ENCODE results near the gene ARMC7. TPM values are rescaled to one million over a fixed set of nuclear protein-coding genes. Genes with fewer than 3 reads are reported as not detected.

ARMC7 gene
- total RNA-seq, 2 experiments from 2014 or later = 16.2 to 17.6 TPM

DNA sequence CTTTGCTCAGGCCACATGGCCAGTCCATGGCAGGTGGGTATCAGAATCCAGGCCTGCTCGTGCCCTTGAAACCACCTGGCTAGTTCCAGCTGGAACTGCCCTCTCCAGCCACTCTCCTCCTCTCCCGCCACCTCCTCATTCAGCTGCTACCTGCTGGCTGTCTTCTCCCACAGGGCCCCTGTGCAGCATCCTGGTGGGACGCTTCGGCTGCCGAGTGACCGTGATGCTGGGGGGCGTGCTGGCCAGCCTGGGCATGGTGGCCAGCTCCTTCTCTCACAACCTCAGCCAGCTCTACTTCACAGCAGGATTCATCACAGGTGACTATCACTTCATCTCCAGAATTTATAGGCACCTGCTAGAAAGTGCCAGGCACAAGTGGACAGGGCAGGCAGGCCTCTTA lies 11.9 kb upstream of the ARMC7 start:
- Mint-ChIP-seq H3K4me1 (peaks cover 2% of the 10 kb centered on the region), H3K36me3 (no peaks in the 10 kb centered on the region), H3K9me3 (no peaks in the 10 kb centered on the region), H3K4me3 (no peak overlapping the region), H3K27me3 (peaks cover 3% of the 10 kb centered on the region), H3K27ac (no peak overlapping the region)
- ATAC-seq (ENCODE audit: low read depth) = no peak
- DNase-seq = no peak
- POLR2A ChIA-PET = no interaction called here

DNA sequence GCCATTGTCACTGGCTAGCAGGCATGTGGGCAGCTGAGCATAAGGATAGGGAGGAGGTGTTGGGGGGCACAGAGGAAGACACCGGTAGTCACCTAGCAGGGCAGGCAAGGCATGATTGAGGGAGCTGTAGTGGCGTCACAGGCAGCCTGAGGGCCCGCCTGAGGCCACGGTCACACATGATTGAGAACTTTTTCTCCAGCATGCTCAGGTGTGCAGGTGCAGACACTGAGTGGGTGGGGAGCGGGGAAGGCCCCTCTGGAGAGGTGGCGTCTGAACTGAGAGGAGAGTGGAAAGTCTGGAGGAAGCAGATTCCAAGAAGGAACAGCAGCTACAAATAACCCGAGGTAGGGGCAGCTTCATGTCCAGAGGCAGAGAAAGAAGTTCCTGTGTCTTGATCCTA lies 10.9 kb upstream of the ARMC7 start:
- Mint-ChIP-seq H3K36me3 (no peaks in the 10 kb centered on the region), H3K9me3 (no peaks in the 10 kb centered on the region), H3K4me1 (peaks cover 2% of the 10 kb centered on the region), H3K27ac (no peak overlapping the region), H3K4me3 (no peak overlapping the region), H3K27me3 (peaks cover 3% of the 10 kb centered on the region)
- no peak for DNase-seq
- ATAC-seq (ENCODE audit: low read depth) = no peak
- POLR2A ChIA-PET = no interaction called here

DNA sequence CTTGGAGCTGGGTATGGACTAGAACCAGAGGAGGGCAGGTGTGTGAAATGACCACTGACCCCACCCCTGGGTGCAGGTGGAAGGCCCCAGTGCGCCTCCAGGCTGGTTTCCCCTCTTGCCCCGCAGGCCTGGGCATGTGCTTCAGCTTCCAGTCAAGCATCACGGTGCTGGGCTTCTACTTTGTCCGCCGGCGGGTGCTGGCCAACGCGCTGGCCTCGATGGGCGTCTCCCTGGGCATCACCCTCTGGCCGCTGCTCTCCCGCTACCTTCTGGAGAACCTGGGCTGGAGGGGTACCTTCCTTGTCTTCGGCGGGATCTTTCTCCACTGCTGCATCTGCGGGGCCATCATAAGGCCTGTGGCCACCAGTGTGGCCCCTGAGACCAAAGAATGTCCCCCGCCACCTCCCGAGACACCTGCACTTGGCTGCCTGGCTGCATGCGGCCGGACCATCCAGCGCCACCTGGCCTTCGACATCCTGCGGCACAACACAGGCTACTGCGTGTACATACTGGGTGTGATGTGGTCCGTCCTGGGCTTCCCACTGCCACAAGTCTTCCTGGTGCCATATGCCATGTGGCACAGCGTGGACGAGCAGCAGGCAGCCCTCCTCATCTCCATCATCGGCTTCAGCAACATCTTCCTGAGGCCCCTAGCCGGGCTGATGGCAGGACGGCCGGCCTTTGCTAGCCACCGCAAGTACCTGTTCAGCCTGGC lies 9.7 kb upstream of the ARMC7 start:
- no peak for DNase-seq
- ATAC-seq (ENCODE audit: low read depth) = no peak
- Mint-ChIP-seq H3K9me3 (no peaks in the 10 kb centered on the region), H3K27ac (no peak overlapping the region), H3K4me1 (peaks cover 2% of the 10 kb centered on the region), H3K36me3 (no peaks in the 10 kb centered on the region), H3K4me3 (no peak overlapping the region), H3K27me3 (peaks cover 3% of the 10 kb centered on the region)
- POLR2A ChIA-PET = interaction anchor here (1.7 kb wide), 1 partner anchor 14 kb away, joined by 5 read pairs; no protein-coding TSS in a partner anchor

DNA sequence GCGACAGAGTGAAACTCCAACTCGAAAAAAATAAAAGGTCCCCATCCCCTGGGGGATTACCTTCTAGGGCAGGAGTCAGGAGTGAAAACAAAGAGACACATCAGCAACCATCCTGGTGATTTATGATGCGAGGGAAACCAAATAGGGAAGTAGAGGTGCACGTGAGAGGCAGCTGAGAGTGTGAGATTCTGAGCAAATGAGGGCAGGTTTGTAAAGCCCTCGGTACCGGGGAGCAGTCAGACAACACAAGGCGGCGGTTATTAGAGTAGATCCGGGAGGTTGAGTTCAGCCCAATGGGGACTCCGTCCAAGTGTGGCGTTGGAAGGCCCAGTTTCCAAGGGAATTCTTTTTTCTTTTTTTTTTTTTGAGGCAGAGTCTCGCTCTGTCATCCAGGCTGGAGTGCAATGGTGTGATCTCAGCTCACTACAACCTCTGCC lies 7.4 kb upstream of the ARMC7 start:
- POLR2A ChIA-PET = interaction anchor here (1.2 kb wide), 1 partner anchor 29 kb away, joined by 5 read pairs; no protein-coding TSS in a partner anchor
- Mint-ChIP-seq H3K9me3 (no peaks in the 10 kb centered on the region), H3K36me3 (no peaks in the 10 kb centered on the region), H3K4me1 (peaks cover 6% of the 10 kb centered on the region), H3K4me3 (no peak overlapping the region), H3K27me3 (peaks cover 3% of the 10 kb centered on the region), H3K27ac (no peak overlapping the region)
- DNase-seq (no peak), ATAC-seq (ENCODE audit: low read depth) (no peak)

DNA sequence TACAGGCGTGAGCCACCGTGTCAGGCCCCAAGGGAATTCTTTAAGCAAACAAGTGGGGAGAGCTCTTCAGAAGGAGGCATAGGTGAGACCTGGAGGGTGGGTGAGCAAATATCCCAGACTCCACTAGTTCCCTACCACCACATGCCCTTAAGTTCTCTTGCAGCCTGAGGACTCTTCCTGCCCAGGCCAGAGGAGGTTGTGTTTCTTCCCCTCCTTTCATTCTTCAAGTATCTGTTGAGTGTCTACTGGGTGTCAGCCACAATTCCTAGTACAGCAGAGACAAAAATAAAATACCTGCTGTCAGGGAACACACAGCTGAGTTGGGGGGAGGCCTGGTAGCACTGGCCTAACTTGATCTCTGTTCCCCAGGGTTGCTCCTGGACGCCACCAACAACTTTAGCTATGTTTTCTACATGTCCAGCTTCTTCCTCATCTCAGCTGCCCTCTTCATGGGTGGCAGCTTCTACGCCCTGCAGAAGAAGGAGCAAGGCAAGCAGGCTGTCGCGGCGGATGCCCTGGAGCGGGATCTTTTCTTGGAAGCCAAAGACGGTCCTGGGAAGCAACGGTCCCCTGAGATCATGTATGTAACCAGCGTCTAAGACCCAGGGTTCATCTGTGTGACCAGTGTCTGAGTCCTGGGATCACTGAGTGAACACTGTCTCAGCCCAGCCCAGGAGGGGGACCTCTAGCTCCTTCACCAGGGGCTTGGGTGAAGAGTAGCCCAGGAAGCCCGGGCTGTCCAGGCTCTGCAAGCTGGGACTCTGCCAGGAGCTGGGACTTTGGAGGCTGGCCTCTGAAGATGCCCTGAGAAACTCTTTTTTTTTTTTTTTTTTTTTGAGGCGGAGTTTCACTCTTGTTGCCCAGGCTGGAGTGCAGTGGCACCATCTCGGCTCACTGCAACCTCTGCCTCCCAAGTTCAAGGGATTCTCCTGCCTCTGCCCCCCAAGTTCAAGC lies 5.9 kb upstream of the ARMC7 start:
- peak overlapping the region; percentile 48 for H3K27ac Mint-ChIP-seq
- POLR2A ChIA-PET = interaction anchor here (0.8 kb wide), 1 partner anchor 10 kb away, joined by 6 read pairs; no protein-coding TSS in a partner anchor
- H3K4me3 Mint-ChIP-seq = no peak overlapping the region
- H3K4me1 Mint-ChIP-seq = peaks cover 12% of the 10 kb centered on the region
- no peaks in the 10 kb centered on the region for H3K9me3 Mint-ChIP-seq
- no peak for ATAC-seq (ENCODE audit: low read depth)
- H3K36me3 Mint-ChIP-seq = no peaks in the 10 kb centered on the region
- peaks cover 3% of the 10 kb centered on the region for H3K27me3 Mint-ChIP-seq
- no peak for DNase-seq

DNA sequence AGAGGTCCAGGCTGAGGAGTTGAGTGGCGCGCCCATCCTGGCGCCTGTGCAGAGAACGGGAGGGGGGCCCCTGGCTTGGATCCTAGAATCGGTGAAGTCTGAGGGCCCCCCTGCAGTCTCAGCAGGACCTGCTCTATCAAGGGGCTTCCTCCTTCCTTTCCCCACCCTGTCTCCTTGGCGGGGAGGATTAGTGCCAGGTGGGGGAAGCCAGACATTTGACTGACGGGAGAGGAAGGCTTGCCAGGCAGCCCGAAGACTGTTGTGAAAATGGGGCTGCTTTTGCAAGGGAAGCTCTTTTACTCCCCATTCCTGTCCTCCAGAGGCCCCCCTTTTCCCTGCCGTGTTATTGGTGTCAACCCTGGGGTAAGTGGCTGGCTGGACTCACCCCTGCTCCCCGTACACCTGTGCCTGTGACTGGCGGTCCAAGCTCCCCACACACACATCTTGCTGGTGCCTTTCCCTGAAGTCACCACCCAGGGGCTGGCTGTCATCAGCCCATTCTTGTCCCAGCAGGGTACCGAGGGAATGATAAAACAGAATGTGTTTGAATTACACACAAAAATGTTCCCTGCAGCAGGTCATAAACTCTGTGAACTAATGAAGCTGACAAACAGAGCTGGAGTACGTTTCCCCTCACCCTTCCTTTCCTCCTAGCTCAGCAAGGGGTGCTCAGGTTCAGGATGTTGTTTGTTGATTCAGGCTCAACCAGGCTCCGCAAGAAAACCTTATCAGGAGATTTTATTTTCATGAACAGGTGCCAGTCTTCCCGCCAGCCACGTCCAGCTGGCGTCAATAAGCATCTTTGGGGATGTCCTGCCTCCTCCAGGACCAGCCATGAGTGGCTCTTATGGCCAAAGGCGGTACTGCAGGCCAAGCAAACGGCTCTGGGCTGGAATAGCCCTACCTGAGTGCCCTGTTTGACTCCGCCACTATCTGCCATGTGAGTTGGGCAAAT lies 4.4 kb upstream of the ARMC7 start:
- Mint-ChIP-seq H3K9me3 (no peaks in the 10 kb centered on the region), H3K4me3 (no peak overlapping the region), H3K27ac (no peak overlapping the region), H3K27me3 (peaks cover 3% of the 10 kb centered on the region), H3K36me3 (no peaks in the 10 kb centered on the region), H3K4me1 (peaks cover 16% of the 10 kb centered on the region)
- POLR2A ChIA-PET = no interaction called here
- DNase-seq = peak; percentile 45
- ATAC-seq (ENCODE audit: low read depth) = no peak

DNA sequence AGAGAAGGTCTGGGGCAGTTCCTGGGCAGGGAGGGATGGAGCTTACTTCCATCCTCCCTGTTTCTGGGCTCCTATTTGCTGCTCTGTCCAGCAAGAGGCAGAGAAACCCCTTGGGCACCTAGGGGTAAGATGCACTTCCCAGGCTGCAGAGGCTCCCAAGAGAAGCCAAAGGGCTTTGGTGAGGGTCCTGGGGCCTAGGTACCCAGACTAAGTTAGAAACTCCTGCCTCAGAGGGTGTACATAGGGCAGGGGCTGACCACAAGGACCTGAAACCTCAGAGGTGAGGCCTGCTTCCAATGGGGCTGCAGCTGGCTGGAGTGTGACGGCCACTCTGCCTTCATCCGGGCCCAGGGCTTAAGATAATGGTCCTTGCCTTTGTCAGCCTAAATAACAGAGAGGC lies 1.6 kb upstream of the ARMC7 start:
- Mint-ChIP-seq H3K9me3 (no peaks in the 10 kb centered on the region), H3K27me3 (no peaks in the 10 kb centered on the region), H3K4me1 (peaks cover 24% of the 10 kb centered on the region), H3K36me3 (peaks cover 9% of the 10 kb centered on the region), H3K4me3 (peak overlapping the region; percentile 52), H3K27ac (no peak overlapping the region)
- POLR2A ChIA-PET = no interaction called here
- DNase-seq (no peak), ATAC-seq (ENCODE audit: low read depth) (no peak)

DNA sequence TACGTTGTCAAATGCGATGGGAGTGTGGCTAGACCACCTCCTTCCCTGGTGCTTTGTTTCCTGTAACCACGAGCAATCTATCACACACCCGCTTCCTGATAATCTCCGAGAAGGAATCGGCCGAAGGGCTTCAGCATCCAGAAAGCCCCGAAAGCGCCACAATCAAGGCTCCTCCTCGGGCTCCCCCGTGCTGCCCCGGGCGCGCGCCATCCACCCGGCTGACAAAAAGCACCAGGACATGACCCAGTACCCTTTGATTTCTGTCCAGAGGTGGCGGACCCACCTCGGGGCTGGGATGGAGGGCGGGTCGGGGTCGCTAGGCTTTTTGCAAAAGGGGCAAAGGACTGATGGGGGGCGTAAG lies 743 bp upstream of the ARMC7 start:
- no peaks in the 10 kb centered on the region for H3K9me3 Mint-ChIP-seq
- H3K27me3 Mint-ChIP-seq = no peaks in the 10 kb centered on the region
- peak overlapping the region; percentile 61 for H3K27ac Mint-ChIP-seq
- peak; percentile 16 for ATAC-seq (ENCODE audit: low read depth)
- POLR2A ChIA-PET = interaction anchor here (0.7 to 7.1 kb wide), 14 partner anchors 18 to 162 kb away, joined by 3 to 45 read pairs (median 5); partner anchors contain the start of genes GGA3, HID1, JPT1 and MIF4GD
- peak overlapping the region; percentile 95 for H3K4me3 Mint-ChIP-seq
- DNase-seq = peak; percentile 56
- peaks cover 25% of the 10 kb centered on the region for H3K4me1 Mint-ChIP-seq
- peaks cover 10% of the 10 kb centered on the region for H3K36me3 Mint-ChIP-seq

DNA sequence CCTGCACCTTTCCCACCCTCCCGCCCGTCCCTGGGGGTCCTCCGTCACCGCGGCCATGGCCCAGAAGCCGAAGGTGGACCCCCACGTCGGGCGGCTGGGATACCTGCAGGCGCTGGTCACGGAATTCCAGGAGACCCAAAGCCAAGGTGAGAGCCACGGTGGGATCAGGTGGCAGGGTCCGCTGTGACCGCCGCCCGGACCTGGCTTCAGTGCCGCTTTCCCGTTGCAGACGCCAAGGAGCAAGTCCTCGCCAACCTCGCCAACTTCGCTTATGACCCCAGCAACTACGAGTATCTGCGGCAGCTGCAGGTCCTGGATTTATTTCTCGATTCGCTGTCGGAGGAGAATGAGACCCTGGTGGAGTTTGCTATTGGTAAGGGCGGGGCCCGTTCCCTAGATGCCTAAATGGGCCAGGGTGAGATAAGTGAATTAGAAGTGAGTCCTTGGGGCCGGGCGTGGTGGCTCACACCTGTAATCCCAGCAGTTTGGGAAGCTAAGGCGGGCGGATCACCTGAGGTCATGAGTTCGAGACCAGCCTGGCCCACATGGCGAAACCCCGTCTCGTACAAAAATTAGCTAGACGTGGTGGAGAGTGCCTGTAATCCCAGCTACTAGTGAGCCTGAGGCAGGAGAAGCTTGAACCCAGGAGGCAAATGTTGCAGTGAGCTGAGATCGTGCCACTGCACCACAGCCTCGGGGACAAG lies 617 bp downstream of the ARMC7 start:
- Mint-ChIP-seq H3K27me3 (no peaks in the 10 kb centered on the region), H3K9me3 (no peaks in the 10 kb centered on the region), H3K4me1 (peaks cover 33% of the 10 kb centered on the region), H3K27ac (peak overlapping the region; percentile 73), H3K4me3 (peak overlapping the region; percentile 95), H3K36me3 (peaks cover 17% of the 10 kb centered on the region)
- ATAC-seq (ENCODE audit: low read depth) = no peak
- POLR2A ChIA-PET = interaction anchor here (0.6 to 7.1 kb wide), 26 partner anchors 9 to 332 kb away, joined by 3 to 45 read pairs (median 5); partner anchors contain the start of genes CDR2L, GGA3, HID1 and JPT1
- DNase-seq = peak; percentile 47

DNA sequence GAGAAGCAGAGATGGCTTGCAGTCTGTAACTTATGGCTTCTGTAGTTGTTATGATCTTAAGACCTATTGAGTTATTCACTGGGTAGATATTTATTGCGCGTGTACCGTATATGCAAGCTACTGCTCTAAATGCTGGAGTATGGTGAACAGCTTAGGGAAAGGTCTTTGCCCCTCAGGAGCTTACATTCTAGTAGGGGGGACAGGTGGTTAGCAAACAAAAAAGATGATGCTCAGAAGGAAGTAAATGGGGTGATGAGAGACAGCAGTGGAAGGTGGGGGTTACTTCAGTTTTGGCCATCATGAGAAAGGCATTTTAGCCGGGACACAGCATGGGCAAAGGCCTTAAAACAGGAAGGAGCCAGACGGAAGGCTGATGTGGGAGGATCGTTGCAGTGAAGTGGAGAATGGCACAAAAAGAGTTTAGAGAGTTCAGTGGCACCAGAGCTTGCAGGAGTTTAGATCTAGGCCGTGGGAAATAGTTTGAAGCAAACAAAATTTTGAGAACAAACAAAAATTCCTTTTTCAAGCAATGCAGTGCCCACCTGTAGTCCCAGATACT lies 2.1 kb downstream of the ARMC7 start:
- peak overlapping the region; percentile 95 for H3K4me3 Mint-ChIP-seq
- H3K27me3 Mint-ChIP-seq = no peaks in the 10 kb centered on the region
- H3K9me3 Mint-ChIP-seq = no peaks in the 10 kb centered on the region
- ATAC-seq (ENCODE audit: low read depth) (no peak), DNase-seq (no peak)
- peaks cover 17% of the 10 kb centered on the region for H3K36me3 Mint-ChIP-seq
- peaks cover 30% of the 10 kb centered on the region for H3K4me1 Mint-ChIP-seq
- peak overlapping the region; percentile 2 for H3K27ac Mint-ChIP-seq
- POLR2A ChIA-PET = interaction anchor here (1.1 to 7.1 kb wide), 5 partner anchors 20 to 152 kb away, joined by 4 to 45 read pairs (median 7); partner anchors contain the start of gene NT5C

DNA sequence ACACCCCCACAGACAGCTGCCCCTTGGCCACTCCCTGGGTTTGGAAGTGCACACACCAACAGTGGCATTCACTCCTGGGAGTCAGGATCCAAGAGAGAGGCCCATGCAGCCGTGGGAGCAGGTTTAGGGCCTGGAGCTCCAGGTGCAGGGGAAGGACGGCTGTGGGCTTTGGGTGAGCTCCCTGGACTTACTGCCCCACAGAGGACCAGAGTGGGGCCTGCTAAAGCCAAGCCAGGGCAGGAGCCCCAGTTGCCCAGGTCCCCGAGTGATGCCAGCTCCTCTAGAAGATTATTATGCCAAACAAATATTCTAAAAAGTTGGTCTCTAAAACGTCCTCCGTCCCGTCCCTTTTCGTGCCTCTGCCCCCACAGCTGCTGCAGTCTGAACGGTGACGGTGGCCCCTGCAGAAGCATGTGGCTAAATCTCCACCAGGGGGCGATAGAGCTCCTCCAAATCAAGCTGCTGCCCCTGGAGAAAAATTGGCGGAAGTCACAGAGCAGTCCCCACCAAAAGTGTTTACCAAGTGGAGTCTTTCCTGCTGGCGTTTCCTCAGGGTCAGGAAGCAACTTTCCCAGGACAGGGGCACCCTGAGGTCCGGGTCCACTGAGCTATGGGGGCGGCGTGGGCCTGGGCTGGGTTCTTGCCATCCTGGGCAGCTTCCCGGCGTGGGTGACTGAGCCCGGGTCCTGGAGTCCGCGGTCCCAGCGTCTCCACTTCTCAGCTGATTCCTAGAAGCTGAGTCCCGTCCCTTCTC lies 4.2 kb downstream of the ARMC7 start:
- DNase-seq (peak; percentile 82), ATAC-seq (ENCODE audit: low read depth) (peak; percentile 69)
- H3K36me3 Mint-ChIP-seq = peaks cover 18% of the 10 kb centered on the region
- peak overlapping the region; percentile 94 for H3K27ac Mint-ChIP-seq
- H3K4me3 Mint-ChIP-seq = peak overlapping the region; percentile 90
- H3K27me3 Mint-ChIP-seq = no peaks in the 10 kb centered on the region
- no peaks in the 10 kb centered on the region for H3K9me3 Mint-ChIP-seq
- H3K4me1 Mint-ChIP-seq = peaks cover 27% of the 10 kb centered on the region
- POLR2A ChIA-PET = interaction anchor here (0.6 to 7.1 kb wide), 23 partner anchors 10 to 176 kb away, joined by 3 to 45 read pairs (median 6); partner anchors contain the start of genes GGA3, JPT1, MIF4GD and MRPL58

Measured in activated naive CD8-positive, alpha-beta T cell treated with anti-CD3 and anti-CD28 coated beads, Interleukin-2, amount 10 ng/mL, durations not matched to agents 7 days and 5 days (primary cell).